Body of pancreas (tissue), 4 donors: Measurements from ENCODE around the gene CORO1C.

Source experiments
- POLR2A ChIP-seq, 3 donors: fragments of 450-650 bp; IDR thresholded peaks; one replicate each; pipeline ENCODE4 v1.6.1; 2016; ENCODE audit warnings: antibody characterized with exemption in 3 of 3, mild to moderate bottlenecking in 2 of 3
- TF ChIP-seq, protein P1 (sequence below), 7 experiments: fragments of 450-650 bp in 4 of 7; fragments of 200-600 bp in 3 of 7; sonication (generic) in 3 of 7; IDR thresholded peaks; one replicate each; pipeline ENCODE4 v1.5.1; 2016 to 2019; ENCODE audit warnings: antibody characterized with exemption in 7 of 7

DNA sequence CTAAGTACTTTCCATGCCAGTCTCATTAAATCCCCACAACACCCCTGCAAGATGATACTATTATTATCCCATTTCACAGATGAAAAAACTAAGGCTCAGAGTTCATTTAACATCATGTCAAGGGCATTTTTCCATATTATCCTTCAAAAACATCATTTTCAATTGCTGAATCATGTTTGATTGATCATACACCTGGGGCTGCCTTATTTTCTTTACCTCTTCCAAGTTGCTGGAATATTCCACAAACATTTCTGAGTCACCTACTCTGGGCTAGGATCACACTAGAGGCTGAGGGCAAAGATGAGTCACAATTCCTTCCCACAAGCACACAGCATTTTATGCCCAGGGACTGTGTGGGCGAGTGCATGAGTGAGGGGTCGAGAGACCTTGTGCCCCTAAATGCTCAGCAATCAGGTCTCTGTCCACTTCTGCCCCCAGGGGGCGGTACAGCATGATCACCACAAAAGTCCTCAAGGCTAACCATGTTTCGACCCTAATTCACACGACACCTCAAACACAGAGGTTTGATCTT is 119.4 kb downstream of the CORO1C start:
- TF ChIP-seq, protein P1, sequence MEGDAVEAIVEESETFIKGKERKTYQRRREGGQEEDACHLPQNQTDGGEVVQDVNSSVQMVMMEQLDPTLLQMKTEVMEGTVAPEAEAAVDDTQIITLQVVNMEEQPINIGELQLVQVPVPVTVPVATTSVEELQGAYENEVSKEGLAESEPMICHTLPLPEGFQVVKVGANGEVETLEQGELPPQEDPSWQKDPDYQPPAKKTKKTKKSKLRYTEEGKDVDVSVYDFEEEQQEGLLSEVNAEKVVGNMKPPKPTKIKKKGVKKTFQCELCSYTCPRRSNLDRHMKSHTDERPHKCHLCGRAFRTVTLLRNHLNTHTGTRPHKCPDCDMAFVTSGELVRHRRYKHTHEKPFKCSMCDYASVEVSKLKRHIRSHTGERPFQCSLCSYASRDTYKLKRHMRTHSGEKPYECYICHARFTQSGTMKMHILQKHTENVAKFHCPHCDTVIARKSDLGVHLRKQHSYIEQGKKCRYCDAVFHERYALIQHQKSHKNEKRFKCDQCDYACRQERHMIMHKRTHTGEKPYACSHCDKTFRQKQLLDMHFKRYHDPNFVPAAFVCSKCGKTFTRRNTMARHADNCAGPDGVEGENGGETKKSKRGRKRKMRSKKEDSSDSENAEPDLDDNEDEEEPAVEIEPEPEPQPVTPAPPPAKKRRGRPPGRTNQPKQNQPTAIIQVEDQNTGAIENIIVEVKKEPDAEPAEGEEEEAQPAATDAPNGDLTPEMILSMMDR (IDR thresholded peaks at IDR 0.05), result no peak
- no peak for TF ChIP-seq POLR2A (IDR thresholded peaks at IDR 0.05)
